A673 (cell line): Measurements from ENCODE around the gene HECW1. TPM values are rescaled to one million over a fixed set of nuclear protein-coding genes. Genes with fewer than 3 reads are reported as not detected.

ENCODE experiments used
- BruUV-seq: library from RNA; stranded (reverse); fragments of 400-500 nt; replicated peaks from 2 replicates; lab custom pipeline; 2021; lab: Mats Ljungman, UMichigan
- CTCF ChIA-PET: fragments of 300-600 bp; sonication (Branson Sonifier 250); formaldehyde crosslinking; loops from one replicate; lab custom pipeline; 2022; ENCODE audit warnings: antibody characterized with exemption; lab: Charles Lee
- POLR2A ChIA-PET: fragments of 300-600 bp; sonication (Branson Sonifier 250); formaldehyde crosslinking; loops from one replicate; lab custom pipeline; 2022; ENCODE audit warnings: antibody characterized with exemption; ENCODE audit not compliant: low non-redundant PET; lab: Charles Lee
- DNase-seq: peaks from one replicate; pipeline ENCODE4 v3.0.0-alpha.2; 2015; ENCODE audit warnings: low spot score
- H3K27ac ChIP-seq: fragments of 200-600 bp; sonication (generic); 2 replicates; pipeline ENCODE4 v1.5.1; 2016; ENCODE audit warnings: mixed run types, low read depth, mild to moderate bottlenecking, mixed read lengths, antibody characterized with exemption, low read length; ENCODE audit not compliant: poor library complexity, severe bottlenecking
- H3K27me3 ChIP-seq: fragments of 200-600 bp; sonication (generic); replicated peaks from 2 replicates; pipeline ENCODE4 v1.6.1; 2017; ENCODE audit warnings: mixed run types, low read depth, mild to moderate bottlenecking, mixed read lengths, antibody characterized with exemption, low read length; ENCODE audit not compliant: insufficient read depth, poor library complexity
- H3K36me3 ChIP-seq: fragments of 200-600 bp; sonication (generic); 2 replicates; pipeline ENCODE4 v1.6.1; 2016; ENCODE audit warnings: mixed run types, mild to moderate bottlenecking, mixed read lengths, antibody characterized with exemption, low read length; ENCODE audit not compliant: insufficient read depth, poor library complexity, severe bottlenecking
- H3K4me1 ChIP-seq: fragments of 200-600 bp; sonication (generic); 2 replicates; pipeline ENCODE4 v1.6.1; 2017; ENCODE audit warnings: mixed run types, mild to moderate bottlenecking, mixed read lengths, antibody characterized with exemption, low read length; ENCODE audit not compliant: insufficient read depth, poor library complexity, severe bottlenecking
- H3K4me3 ChIP-seq: fragments of 200-600 bp; sonication (generic); 2 replicates; pipeline ENCODE4 v1.5.1; 2016; ENCODE audit warnings: low read depth, mixed run types, mild to moderate bottlenecking, mixed read lengths, low read length; ENCODE audit not compliant: poor library complexity, severe bottlenecking
- H3K9me3 ChIP-seq: fragments of 200-600 bp; sonication (generic); 2 replicates; pipeline ENCODE4 v1.6.1; 2016; ENCODE audit warnings: mixed run types, low read depth, mild to moderate bottlenecking, mixed read lengths, antibody characterized with exemption, low read length; ENCODE audit not compliant: poor library complexity, severe bottlenecking
- EZH2 ChIP-seq: fragments of 200-600 bp; sonication (generic); IDR thresholded peaks from 2 replicates; pipeline ENCODE4 v1.6.1; 2017; ENCODE audit warnings: borderline replicate concordance, low read depth, mild to moderate bottlenecking, mixed read lengths, antibody characterized with exemption, low read length; ENCODE audit not compliant: poor library complexity, severe bottlenecking
- intact Hi-C: fragments of 100-400 bp; cut with micrococcal nuclease; formaldehyde crosslinking; loops from one replicate; pipeline ENCODE4 v1.10.0; 2022; ENCODE audit not compliant: unreplicated experiment
- total RNA-seq: library from RNA; stranded (reverse); gene quantifications from 2 replicates; pipeline ENCODE4 v1.2.3, GENCODE V29; 2021
- TF ChIP-seq, protein P1 (sequence below): fragments of 300-800, 200-600 bp; sonication (generic); conservative IDR thresholded peaks from 2 replicates; pipeline ENCODE4 v1.5.1; 2017; ENCODE audit warnings: low read depth, mild to moderate bottlenecking, antibody characterized with exemption, low read length, moderate library complexity, mixed read lengths

The HECW1 gene
- total RNA-seq, 1 experiment from 2014 or later = 0.39 TPM

DNA sequence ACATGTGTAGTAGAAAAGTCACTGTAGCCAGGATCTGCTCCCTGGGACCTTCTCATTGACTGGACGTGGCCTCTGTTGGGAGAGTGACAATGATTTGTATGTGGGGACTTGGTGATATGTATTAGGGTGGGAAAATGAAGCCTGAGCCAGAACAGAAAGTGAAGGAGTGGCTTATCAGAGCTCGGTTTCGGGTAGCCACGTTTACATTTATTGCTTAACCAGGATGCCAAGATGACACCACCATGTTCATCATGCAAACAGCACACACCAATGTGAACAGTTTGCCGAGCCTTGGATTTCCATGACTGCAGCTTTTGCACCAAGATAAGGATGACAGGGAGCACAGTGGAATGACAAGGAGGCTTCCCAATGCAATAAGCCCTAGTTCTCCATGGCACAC, 357.7 kb downstream of the HECW1 start:
- Histone ChIP-seq H3K27me3 (no peaks in the 10 kb centered on the region), H3K9me3 (no peaks in the 10 kb centered on the region), H3K36me3 (no peaks in the 10 kb centered on the region), H3K4me1 (peaks cover 15% of the 10 kb centered on the region), H3K27ac (no peak overlapping the region), H3K4me3 (no peak overlapping the region)
- DNase-seq = no peak
- ChIA-PET POLR2A (no interaction called here), CTCF (no interaction called here)
- intact Hi-C loops = no loop called here
- TF ChIP-seq, protein P1, sequence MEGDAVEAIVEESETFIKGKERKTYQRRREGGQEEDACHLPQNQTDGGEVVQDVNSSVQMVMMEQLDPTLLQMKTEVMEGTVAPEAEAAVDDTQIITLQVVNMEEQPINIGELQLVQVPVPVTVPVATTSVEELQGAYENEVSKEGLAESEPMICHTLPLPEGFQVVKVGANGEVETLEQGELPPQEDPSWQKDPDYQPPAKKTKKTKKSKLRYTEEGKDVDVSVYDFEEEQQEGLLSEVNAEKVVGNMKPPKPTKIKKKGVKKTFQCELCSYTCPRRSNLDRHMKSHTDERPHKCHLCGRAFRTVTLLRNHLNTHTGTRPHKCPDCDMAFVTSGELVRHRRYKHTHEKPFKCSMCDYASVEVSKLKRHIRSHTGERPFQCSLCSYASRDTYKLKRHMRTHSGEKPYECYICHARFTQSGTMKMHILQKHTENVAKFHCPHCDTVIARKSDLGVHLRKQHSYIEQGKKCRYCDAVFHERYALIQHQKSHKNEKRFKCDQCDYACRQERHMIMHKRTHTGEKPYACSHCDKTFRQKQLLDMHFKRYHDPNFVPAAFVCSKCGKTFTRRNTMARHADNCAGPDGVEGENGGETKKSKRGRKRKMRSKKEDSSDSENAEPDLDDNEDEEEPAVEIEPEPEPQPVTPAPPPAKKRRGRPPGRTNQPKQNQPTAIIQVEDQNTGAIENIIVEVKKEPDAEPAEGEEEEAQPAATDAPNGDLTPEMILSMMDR = no peak
- no peak for TF ChIP-seq EZH2
- BruUV-seq = no TSS peak

DNA sequence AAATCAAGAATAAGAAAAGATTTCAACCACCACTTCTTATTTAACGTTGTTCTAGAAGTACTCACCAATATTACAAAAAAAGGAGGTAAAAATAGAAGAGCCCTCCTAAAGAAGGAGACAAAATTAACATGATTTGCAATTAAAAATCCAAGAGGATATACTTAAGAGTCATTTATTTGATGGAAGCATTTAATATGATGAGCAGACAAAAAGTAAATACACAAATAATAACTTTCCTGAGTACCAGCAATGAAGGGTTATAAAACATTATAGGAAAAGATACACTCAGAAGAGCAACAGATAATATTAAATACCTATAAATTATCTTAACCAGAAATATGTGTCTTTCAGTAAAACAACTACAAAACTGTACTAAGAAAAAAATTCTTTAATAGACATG, 363.5 kb downstream of the HECW1 start:
- H3K4me1 ChIP-seq = no peaks in the 10 kb centered on the region
- no peak for DNase-seq
- ChIA-PET CTCF (no interaction called here), POLR2A (no interaction called here)
- BruUV-seq = no TSS peak
- no peak overlapping the region for H3K27ac ChIP-seq
- no peak overlapping the region for H3K4me3 ChIP-seq
- intact Hi-C loops = no loop called here
- H3K36me3 ChIP-seq = no peaks in the 10 kb centered on the region
- no peaks in the 10 kb centered on the region for H3K9me3 ChIP-seq
- H3K27me3 ChIP-seq = no peaks in the 10 kb centered on the region
- TF ChIP-seq, protein P1 = no peak
- TF ChIP-seq EZH2 = no peak

DNA sequence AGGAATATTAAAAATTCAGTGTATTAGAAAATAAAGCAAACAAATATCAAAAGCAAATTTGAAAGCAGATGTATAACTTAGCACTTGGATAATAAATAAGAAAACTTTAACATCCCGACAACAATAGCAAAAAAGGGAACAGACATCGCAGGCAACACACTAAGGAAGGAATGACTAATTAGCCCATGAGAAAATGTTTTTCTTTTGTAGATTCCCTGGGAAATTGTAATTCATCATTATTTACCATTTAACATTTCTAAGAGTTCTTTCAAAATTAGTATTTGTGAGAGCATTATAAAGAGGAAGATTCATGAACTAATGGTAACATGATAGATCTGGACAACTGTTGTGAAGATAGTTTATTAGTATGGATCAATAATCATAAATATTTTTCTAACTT, 364.4 kb downstream of the HECW1 start:
- no peak overlapping the region for H3K4me3 ChIP-seq
- H3K36me3 ChIP-seq = no peaks in the 10 kb centered on the region
- BruUV-seq = no TSS peak
- no peak for DNase-seq
- no peak overlapping the region for H3K27ac ChIP-seq
- ChIA-PET CTCF (no interaction called here), POLR2A (no interaction called here)
- H3K4me1 ChIP-seq = no peaks in the 10 kb centered on the region
- no peaks in the 10 kb centered on the region for H3K27me3 ChIP-seq
- intact Hi-C loops = no loop called here
- no peaks in the 10 kb centered on the region for H3K9me3 ChIP-seq
- no peak for TF ChIP-seq EZH2
- TF ChIP-seq, protein P1 = no peak
